ENCODE measurements around the gene IQGAP3.

GRCh38 chr1:156608036-156608674, 35.8 kb upstream of the IQGAP3 start:
- peak; percentile 99 for TF ChIP-seq CTCF (IDR thresholded peaks at IDR 0.05)
- no peak for TF ChIP-seq ZFX (IDR thresholded peaks at IDR 0.05; ENCODE audit: borderline replicate concordance)

Data from 22Rv1 (cell line).